WTC11 (cell line): ENCODE measurements around the gene ARL8A.

Experiments
- ATF1 ChIP-seq: sonication (generic); formaldehyde crosslinking; IDR thresholded peaks from 2 replicates; pipeline ENCODE4 v1.8.1; 2023; ENCODE audit warnings: mild to moderate bottlenecking, moderate library complexity, missing genetic modification reagents
- ATF2 ChIP-seq: sonication (generic); formaldehyde crosslinking; IDR thresholded peaks from 2 replicates; pipeline ENCODE4 v1.8.1; 2022; ENCODE audit warnings: low read depth, missing genetic modification reagents, borderline replicate concordance
- CTCF ChIP-seq: fragments of 200-600 bp; IDR thresholded peaks from 2 replicates; pipeline ENCODE4 v1.8.0; 2022; ENCODE audit warnings: antibody characterized with exemption
- ELF4 ChIP-seq: sonication (generic); formaldehyde crosslinking; IDR thresholded peaks from 2 replicates; pipeline ENCODE4 v1.8.1; 2022; ENCODE audit warnings: low read depth, mild to moderate bottlenecking, moderate library complexity, missing genetic modification reagents
- JAZF1 ChIP-seq: fragments of 250-450 bp; sonication (Bioruptor Pico); IDR thresholded peaks from 2 replicates; pipeline ENCODE4 v1.9.0; 2021; ENCODE audit warnings: moderate library complexity, mild to moderate bottlenecking, inconsistent platforms
- JUN ChIP-seq: sonication (generic); formaldehyde crosslinking; IDR thresholded peaks from 2 replicates; pipeline ENCODE4 v1.8.0; 2023; ENCODE audit warnings: mild to moderate bottlenecking, missing genetic modification reagents
- NFE2L1 ChIP-seq: sonication (generic); formaldehyde crosslinking; IDR thresholded peaks from 2 replicates; pipeline ENCODE4 v1.8.1; 2023; ENCODE audit warnings: missing genetic modification reagents
- NFYB ChIP-seq: sonication (generic); formaldehyde crosslinking; conservative IDR thresholded peaks from 2 replicates; pipeline ENCODE4 v1.8.0; 2022; ENCODE audit warnings: low read depth, missing genetic modification reagents
- SP1 ChIP-seq: sonication (generic); formaldehyde crosslinking; conservative IDR thresholded peaks from 2 replicates; pipeline ENCODE4 v1.8.1; 2022; ENCODE audit warnings: missing genetic modification reagents
- ZNF138 ChIP-seq: sonication (generic); formaldehyde crosslinking; conservative IDR thresholded peaks from 2 replicates; pipeline ENCODE4 v1.8.1; 2022; ENCODE audit warnings: mild to moderate bottlenecking, moderate library complexity, missing genetic modification reagents
- TF ChIP-seq, protein P1 (sequence below): sonication (generic); formaldehyde crosslinking; IDR thresholded peaks from 2 replicates; pipeline ENCODE4 v1.8.1; 2022; ENCODE audit warnings: missing genetic modification reagents, borderline replicate concordance

- TF ChIP-seq NFYB (no peak), CTCF (no peak), ATF2 (CRISPR knock-in tag) (no peak), NFE2L1 (CRISPR knock-in tag) (no peak), JUN (CRISPR knock-in tag) (no peak), SP1 (CRISPR knock-in tag) (no peak), ELF4 (CRISPR knock-in tag) (no peak), ZNF138 (CRISPR knock-in tag) (no peak), ATF1 (CRISPR knock-in tag) (no peak), JAZF1 (CRISPR knock-in tag) (no peak)
- TF ChIP-seq, protein P1, sequence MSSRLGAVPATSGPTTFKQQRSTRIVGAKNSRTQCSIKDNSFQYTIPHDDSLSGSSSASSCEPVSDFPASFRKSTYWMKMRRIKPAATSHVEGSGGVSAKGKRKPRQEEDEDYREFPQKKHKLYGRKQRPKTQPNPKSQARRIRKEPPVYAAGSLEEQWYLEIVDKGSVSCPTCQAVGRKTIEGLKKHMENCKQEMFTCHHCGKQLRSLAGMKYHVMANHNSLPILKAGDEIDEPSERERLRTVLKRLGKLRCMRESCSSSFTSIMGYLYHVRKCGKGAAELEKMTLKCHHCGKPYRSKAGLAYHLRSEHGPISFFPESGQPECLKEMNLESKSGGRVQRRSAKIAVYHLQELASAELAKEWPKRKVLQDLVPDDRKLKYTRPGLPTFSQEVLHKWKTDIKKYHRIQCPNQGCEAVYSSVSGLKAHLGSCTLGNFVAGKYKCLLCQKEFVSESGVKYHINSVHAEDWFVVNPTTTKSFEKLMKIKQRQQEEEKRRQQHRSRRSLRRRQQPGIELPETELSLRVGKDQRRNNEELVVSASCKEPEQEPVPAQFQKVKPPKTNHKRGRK (CRISPR knock-in tag) = no peak
These were observed 13.4 kb upstream of the ARL8A start for GRCh38 chr1:202157945-202158344.
